Uterus (tissue), 2 donors: ENCODE data around the gene ZNF695.

Experiments
- CTCF ChIP-seq, 4 experiments: fragments of 200-600 bp in 2 of 4; fragments of 450-650 bp in 2 of 4; sonication (generic) in 2 of 4; IDR thresholded peaks; one replicate each; pipeline ENCODE4 v1.5.1; 2016 to 2019; ENCODE audit warnings: antibody characterized with exemption in 4 of 4, mild to moderate bottlenecking in 2 of 4, moderate library complexity in 1 of 4
- POLR2A ChIP-seq, 2 donors: fragments of 450-650 bp; IDR thresholded peaks; one replicate each; pipeline ENCODE4 v1.6.1; 2016; ENCODE audit warnings: antibody characterized with exemption in 2 of 2, mild to moderate bottlenecking in 1 of 2, moderate library complexity in 1 of 2

- TF ChIP-seq CTCF (IDR thresholded peaks at IDR 0.05): no peak
- no peak for TF ChIP-seq POLR2A (IDR thresholded peaks at IDR 0.05)
These were observed 18.0 kb downstream of the ZNF695 start for GRCh38 chr1:246989901-246990300.
